Measurements from ENCODE around the gene MEN1. TPM values are rescaled to one million over a fixed set of nuclear protein-coding genes. Genes with fewer than 3 reads are reported as not detected.

The MEN1 gene
- total RNA-seq, 2 experiments from 2014 or later: 44.4 to 72.4 TPM

DNA sequence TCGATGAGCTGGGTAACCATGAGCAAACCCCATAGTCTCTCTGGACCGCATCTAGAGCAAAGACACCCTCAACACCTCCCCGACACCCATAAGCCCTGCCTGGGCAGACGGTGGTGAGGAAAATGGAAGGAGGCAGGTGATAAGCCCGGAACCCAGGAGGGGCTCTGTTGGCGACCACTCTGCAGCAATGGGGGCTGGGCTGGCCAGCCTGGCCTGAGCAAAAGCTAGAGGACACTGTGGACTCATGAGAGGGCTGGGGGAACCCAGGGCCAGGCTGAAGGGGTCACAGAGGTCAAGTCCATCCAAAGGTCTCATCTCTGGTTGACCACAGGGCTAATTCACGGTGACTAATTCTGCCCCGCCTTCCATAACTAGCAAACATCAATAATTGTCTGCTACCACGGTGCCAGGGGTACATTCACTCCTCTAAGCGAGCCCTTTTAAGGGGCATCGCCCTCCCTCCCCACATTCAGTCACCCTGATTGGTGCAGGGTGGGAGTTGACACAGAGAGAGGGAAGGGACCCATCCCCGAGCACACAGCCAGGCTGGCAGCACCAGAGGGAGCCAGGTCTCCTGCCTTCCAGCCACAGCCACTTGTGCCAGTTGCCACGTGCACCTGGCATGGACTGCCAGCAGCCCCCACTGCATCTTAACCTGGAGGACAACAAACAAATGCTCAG lies 54.5 kb downstream of the MEN1 start:
- Histone ChIP-seq H3K36me3 (ENCODE audit: insufficient read depth, low read length) (no peaks in the 10 kb centered on the region), H3K79me2 (ENCODE audit: insufficient read depth, low read depth, low read length) (no peaks in the 10 kb centered on the region), H3K4me2 (ENCODE audit: low read length) (no peak overlapping the region), H3K4me1 (ENCODE audit: insufficient read depth, low read length, poor library complexity, severe bottlenecking) (peaks cover 9% of the 10 kb centered on the region), H3K4me3 (ENCODE audit: low read depth, low read length, poor library complexity, severe bottlenecking) (no peak overlapping the region), H4K20me1 (ENCODE audit: insufficient read depth, low read length) (no peaks in the 10 kb centered on the region), H2AFZ (ENCODE audit: low read length) (no peak overlapping the region), H3K9me3 (ENCODE audit: low read length) (no peaks in the 10 kb centered on the region), H3K9me2 (ENCODE audit: insufficient read depth, low read length) (no peaks in the 10 kb centered on the region), H3K27ac (ENCODE audit: low read depth, low read length, poor library complexity, severe bottlenecking) (no peak overlapping the region)
- intact Hi-C loops (cut with micrococcal nuclease; ENCODE audit: unreplicated experiment): no loop called here
- TF ChIP-seq, protein P1, sequence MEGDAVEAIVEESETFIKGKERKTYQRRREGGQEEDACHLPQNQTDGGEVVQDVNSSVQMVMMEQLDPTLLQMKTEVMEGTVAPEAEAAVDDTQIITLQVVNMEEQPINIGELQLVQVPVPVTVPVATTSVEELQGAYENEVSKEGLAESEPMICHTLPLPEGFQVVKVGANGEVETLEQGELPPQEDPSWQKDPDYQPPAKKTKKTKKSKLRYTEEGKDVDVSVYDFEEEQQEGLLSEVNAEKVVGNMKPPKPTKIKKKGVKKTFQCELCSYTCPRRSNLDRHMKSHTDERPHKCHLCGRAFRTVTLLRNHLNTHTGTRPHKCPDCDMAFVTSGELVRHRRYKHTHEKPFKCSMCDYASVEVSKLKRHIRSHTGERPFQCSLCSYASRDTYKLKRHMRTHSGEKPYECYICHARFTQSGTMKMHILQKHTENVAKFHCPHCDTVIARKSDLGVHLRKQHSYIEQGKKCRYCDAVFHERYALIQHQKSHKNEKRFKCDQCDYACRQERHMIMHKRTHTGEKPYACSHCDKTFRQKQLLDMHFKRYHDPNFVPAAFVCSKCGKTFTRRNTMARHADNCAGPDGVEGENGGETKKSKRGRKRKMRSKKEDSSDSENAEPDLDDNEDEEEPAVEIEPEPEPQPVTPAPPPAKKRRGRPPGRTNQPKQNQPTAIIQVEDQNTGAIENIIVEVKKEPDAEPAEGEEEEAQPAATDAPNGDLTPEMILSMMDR (conservative IDR thresholded peaks at IDR 0.05; ENCODE audit: low read length): no peak
- no peak for TF ChIP-seq EZH2phosphoT487 (IDR thresholded peaks at IDR 0.05; ENCODE audit: borderline replicate concordance, low read depth, low read length)
- no TSS peak for BruUV-seq (replicated peaks)
- no peak for DNase-seq (ENCODE audit: low spot score)
- ChIA-PET POLR2A (no interaction called here), CTCF (ENCODE audit: unreplicated experiment) (no interaction called here)

- TF ChIP-seq EZH2phosphoT487 (IDR thresholded peaks at IDR 0.05; ENCODE audit: borderline replicate concordance, low read depth, low read length): no peak
- TF ChIP-seq, protein P1 (conservative IDR thresholded peaks at IDR 0.05; ENCODE audit: low read length): no peak
- Histone ChIP-seq H3K79me2 (ENCODE audit: insufficient read depth, low read depth, low read length) (no peaks in the 10 kb centered on the region), H4K20me1 (ENCODE audit: insufficient read depth, low read length) (no peaks in the 10 kb centered on the region), H3K36me3 (ENCODE audit: insufficient read depth, low read length) (no peaks in the 10 kb centered on the region), H3K9me3 (ENCODE audit: low read length) (no peaks in the 10 kb centered on the region), H3K9me2 (ENCODE audit: insufficient read depth, low read length) (no peaks in the 10 kb centered on the region), H3K4me3 (ENCODE audit: low read depth, low read length, poor library complexity, severe bottlenecking) (no peak overlapping the region), H3K4me2 (ENCODE audit: low read length) (no peak overlapping the region), H3K4me1 (ENCODE audit: insufficient read depth, low read length, poor library complexity, severe bottlenecking) (peaks cover 4% of the 10 kb centered on the region), H2AFZ (ENCODE audit: low read length) (no peak overlapping the region), H3K27ac (ENCODE audit: low read depth, low read length, poor library complexity, severe bottlenecking) (no peak overlapping the region)
- ChIA-PET POLR2A (no interaction called here), CTCF (ENCODE audit: unreplicated experiment) (no interaction called here)
- no TSS peak for BruUV-seq (replicated peaks)
- no peak for DNase-seq (ENCODE audit: low spot score)
- intact Hi-C loops (cut with micrococcal nuclease; ENCODE audit: unreplicated experiment): no loop called here
Measured at GRCh38 chr11:64754919-64755662, 55.3 kb downstream of the MEN1 start.

All from OCI-LY7 (cell line).